GM13976 (cell line): ENCODE data around the gene EIF2B4.

ENCODE experiments used
- DNase-seq: peaks from one replicate; pipeline ENCODE4 v3.0.0; 2012; ENCODE audit warnings: low spot score
- CTCF ChIP-seq: IDR thresholded peaks from 2 replicates; pipeline ENCODE4 v1.5.1; 2012; ENCODE audit warnings: borderline replicate concordance, mild to moderate bottlenecking; ENCODE audit not compliant: insufficient read depth; ENCODE audit errors: extremely low read depth, missing control alignments, control extremely low read depth
- in situ Hi-C: fragments of 300-500 bp; cut with MboI; formaldehyde crosslinking; loops from one replicate; pipeline ENCODE4 v1.12.0; 2022; ENCODE audit warnings: low sequenced_read_pairs, mixed read lengths, inconsistent platforms; ENCODE audit not compliant: unreplicated experiment

The EIF2B4 gene

GRCh38 chr2:27369471-27370025 lies 590 bp downstream of the EIF2B4 start:
- in situ Hi-C loops, result no loop called here
- DNase-seq, result no peak
- TF ChIP-seq CTCF, result no peak

- no peak for TF ChIP-seq CTCF
- in situ Hi-C loops, result no loop called here
- no peak for DNase-seq
Observed at GRCh38 chr2:27363933-27364332, 6.2 kb downstream of the EIF2B4 start.

- in situ Hi-C loops, result no loop called here
- TF ChIP-seq CTCF, result no peak
- DNase-seq, result no peak
Observed at GRCh38 chr2:27362678-27363420, 7.3 kb downstream of the EIF2B4 start.

- no peak for TF ChIP-seq CTCF
- in situ Hi-C loops, result no loop called here
- peak; percentile 92 for DNase-seq
Observed at GRCh38 chr2:27356382-27357181, 13.6 kb downstream of the EIF2B4 start, which contains the start of gene GTF3C2. Gene GTF3C2, minus strand, starts transcription at chr2:27356764. Its CDS starts 13,210 bp downstream, at chr2:27343554.

GRCh38 chr2:27356056-27356381 lies 14.1 kb downstream of the EIF2B4 start:
- no peak for TF ChIP-seq CTCF
- in situ Hi-C loops, result no loop called here
- DNase-seq, result peak; percentile 74

- in situ Hi-C loops, result no loop called here
- no peak for DNase-seq
- TF ChIP-seq CTCF, result no peak
Observed at GRCh38 chr2:27354597-27354927, 15.6 kb downstream of the EIF2B4 start.
